NCI-H2171 (cell line): ENCODE measurements around the gene AFF3.

Experiments
- DNase-seq: peaks from one replicate; lab custom pipeline; 2025; lab: John Stamatoyannopoulos, UW

AFF3 gene

GRCh38 chr2:99600981-99601651 is 541.3 kb downstream of the AFF3 start:
- DNase-seq = no peak

- no peak for DNase-seq
Measured at GRCh38 chr2:99598441-99598840, 543.9 kb downstream of the AFF3 start.

DNA sequence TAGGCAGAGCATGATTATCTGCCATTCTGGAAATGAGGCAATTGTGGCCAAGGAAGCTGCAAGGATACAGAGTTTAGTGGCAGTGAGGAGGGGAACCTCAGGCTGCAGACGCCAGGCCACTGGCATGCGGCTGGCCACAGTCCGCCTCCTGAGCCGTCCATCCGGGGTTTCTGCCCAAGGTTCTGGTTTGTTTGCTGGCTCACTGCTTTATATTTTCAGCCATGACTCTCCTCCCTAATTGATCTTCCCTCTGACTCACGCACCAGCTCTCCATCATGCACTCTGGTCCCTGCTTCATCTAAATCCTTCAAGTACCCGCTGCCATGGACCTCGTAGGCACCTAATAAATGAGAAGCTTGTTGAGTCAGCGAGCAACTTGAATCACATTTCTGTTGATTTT is 544.8 kb downstream of the AFF3 start:
- no peak for DNase-seq

DNA sequence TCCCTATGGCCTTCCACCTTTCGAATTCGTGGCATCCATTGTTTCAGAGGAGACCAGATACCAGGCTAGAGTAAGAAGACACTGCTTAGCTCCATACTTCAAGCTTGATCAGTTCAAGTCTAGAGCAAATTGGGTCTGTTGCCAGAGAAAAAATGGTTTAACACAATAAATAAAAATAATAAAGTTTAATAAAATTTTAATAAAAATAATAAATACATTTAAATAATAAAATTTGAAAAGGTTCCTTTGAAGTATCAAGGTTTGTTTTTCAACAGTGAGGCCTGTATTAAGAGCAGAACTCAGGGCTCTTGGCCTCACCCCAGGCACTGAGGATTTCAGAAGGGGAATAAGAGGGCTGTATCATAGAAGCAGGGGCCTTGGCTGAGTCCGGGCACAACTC is 547.0 kb downstream of the AFF3 start:
- no peak for DNase-seq

GRCh38 chr2:99593692-99594427 is 548.5 kb downstream of the AFF3 start:
- DNase-seq = no peak

GRCh38 chr2:99576775-99577174 is 565.6 kb downstream of the AFF3 start:
- DNase-seq = no peak

- no peak for DNase-seq
Measured at GRCh38 chr2:99573634-99574251, 568.6 kb downstream of the AFF3 start.

GRCh38 chr2:99572373-99573164 is 569.8 kb downstream of the AFF3 start:
- DNase-seq = peak; percentile 38

DNA sequence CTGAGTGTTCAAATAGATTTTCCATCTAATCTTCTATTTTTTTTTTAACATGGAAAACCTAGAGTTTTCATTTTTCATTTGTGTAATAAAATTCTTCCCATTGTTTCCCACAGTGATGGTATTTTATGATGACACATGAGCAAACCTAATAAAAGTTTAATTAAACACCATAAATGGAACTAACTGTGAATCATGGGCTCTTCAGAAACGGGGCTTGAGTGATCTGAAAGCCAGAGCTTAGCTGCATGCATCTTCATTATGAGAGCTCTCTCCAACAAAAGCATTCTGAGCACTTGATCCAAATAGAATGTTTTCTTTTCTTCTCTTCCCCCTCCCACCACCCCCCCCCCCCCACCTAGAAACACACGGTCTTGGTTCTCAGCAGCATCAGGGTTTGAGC is 570.4 kb downstream of the AFF3 start:
- no peak for DNase-seq

- DNase-seq = peak; percentile 93
Measured at GRCh38 chr2:99571533-99571932, 570.9 kb downstream of the AFF3 start.

DNA sequence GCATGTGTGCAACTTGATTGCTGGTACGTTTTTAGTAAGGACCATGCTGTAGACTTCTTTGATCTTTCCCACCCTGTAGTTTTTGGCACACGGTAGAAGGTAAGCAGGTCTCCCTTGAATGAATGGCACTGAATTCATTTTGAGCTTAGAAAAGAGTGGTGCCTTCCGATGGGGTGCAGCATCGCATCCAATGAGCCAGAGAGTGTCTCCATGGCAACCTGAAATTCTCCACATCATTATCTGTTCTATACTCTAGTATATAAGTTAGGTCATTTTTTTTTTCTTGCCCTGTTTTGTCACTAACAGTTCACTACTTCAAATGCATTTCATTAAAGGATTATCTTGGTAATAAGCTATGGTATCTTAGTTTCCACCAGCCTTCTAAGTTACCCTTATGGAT is 571.4 kb downstream of the AFF3 start:
- no peak for DNase-seq

- no peak for DNase-seq
Measured at GRCh38 chr2:99569386-99569785, 573.0 kb downstream of the AFF3 start.

GRCh38 chr2:99565227-99565626 is 577.2 kb downstream of the AFF3 start:
- no peak for DNase-seq

DNA sequence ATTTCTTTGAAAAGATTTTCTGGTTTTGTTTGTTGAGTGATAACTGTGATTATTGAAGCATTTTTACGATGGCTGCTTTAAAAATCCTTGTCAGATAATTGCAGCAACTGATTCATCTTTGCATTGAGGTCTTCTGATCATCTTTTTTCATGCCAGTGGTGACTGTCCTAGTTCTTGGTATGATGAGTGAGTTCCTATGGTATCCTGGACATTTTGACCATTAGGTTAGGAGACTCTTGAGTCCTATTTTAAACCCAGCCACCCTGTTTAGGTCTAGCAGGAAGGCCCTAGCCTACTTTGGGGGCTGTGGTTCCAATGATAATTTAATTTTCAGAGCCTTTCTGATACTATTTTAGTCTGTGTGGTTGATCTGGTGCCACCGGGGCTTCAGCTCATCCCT is 579.9 kb downstream of the AFF3 start:
- no peak for DNase-seq

DNA sequence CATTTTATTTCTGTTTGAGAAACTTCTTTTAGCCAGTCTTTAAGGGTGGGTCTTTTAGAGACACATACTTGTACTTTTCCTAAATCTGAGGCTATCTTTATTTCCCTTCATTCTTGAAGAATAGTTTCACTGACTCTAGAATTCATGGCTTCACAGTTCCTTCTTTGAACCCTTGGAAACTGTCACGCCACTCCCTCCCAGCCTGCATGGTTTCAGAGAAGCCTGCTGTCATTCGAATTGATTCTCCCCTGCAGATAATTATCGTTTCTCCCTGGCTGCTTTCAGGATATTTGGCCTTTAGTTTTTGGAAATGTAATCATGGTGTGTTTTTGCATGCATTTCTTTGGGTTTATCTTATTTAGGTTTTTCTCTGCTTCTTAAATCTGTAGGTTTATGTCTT is 580.6 kb downstream of the AFF3 start:
- DNase-seq = no peak

DNA sequence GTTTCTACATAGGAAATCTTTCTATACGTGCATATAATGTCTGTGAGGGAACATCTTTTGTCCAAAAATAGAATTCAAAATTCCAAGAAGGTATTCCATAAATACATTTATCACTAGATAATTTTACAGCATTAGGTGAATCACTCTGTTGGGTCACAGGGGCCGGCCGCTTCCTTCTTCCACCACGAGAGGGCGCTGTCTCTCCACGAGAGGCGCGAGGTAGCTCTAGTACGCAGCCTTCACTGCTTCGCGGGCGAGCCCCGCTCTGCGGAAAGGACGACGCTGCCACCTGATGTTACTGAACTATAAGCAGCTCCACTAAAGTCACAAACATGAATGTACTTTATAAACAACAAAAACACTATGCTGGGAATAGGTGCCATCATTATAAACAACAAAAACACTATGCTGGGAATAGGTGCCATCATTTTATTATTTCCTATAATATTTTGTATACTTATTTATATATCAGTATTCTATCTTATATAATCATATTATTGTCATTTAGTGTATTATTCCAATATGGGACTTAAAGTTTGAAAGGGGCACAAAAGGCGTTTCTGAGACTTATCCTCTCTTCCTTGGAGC is 583.2 kb downstream of the AFF3 start:
- DNase-seq = peak; percentile 72

GRCh38 chr2:99555404-99555803 is 587.0 kb downstream of the AFF3 start:
- DNase-seq = no peak

- DNase-seq = no peak
Measured at GRCh38 chr2:99554871-99555270, 587.5 kb downstream of the AFF3 start.

GRCh38 chr2:99554238-99554637 is 588.2 kb downstream of the AFF3 start:
- no peak for DNase-seq

GRCh38 chr2:99552529-99552928 is 589.9 kb downstream of the AFF3 start:
- no peak for DNase-seq

GRCh38 chr2:99550368-99550767 is 592.0 kb downstream of the AFF3 start:
- no peak for DNase-seq

GRCh38 chr2:99545604-99546003 is 596.8 kb downstream of the AFF3 start:
- DNase-seq = no peak
